Activated CD4-positive, alpha-beta memory T cell treated with anti-CD3 and anti-CD28 coated beads for 36 hours (primary cell): ENCODE results near the gene RFFL. TPM values are rescaled to one million over a fixed set of nuclear protein-coding genes. Genes with fewer than 3 reads are reported as not detected.
A peak's percentile ranks its signal among the peaks of the same experiment; 100 is the strongest.
"Not testable (repeated sequence)": the region's sequence is repeated elsewhere in the genome, so short reads cannot be mapped to it uniquely, and the experiment has no call there.

Experiments
- CTCF ChIA-PET: fragments of 350-600 bp; sonication (Branson Sonifier 250); formaldehyde crosslinking; loops from one replicate; lab custom pipeline; 2021; ENCODE audit warnings: antibody characterized with exemption, inconsistent platforms; lab: Charles Lee
- POLR2A ChIA-PET: fragments of 350-600 bp; sonication (Branson Sonifier 250); formaldehyde crosslinking; loops from one replicate; lab custom pipeline; 2021; ENCODE audit warnings: antibody characterized with exemption; lab: Charles Lee
- DNase-seq: peaks from one replicate; pipeline ENCODE4 v3.0.0-alpha.2; 2020
- H3K27ac Mint-ChIP-seq: one replicate; pipeline ENCODE4 v1.8.0; 2021; ENCODE audit warnings: mixed read lengths
- H3K27me3 Mint-ChIP-seq: one replicate; pipeline ENCODE4 v1.8.0; 2021; ENCODE audit warnings: mixed read lengths
- H3K36me3 Mint-ChIP-seq: one replicate; pipeline ENCODE4 v1.8.0; 2021; ENCODE audit warnings: mixed read lengths
- H3K4me1 Mint-ChIP-seq: one replicate; pipeline ENCODE4 v1.8.0; 2021; ENCODE audit warnings: low read depth, mixed read lengths
- H3K4me3 Mint-ChIP-seq: one replicate; pipeline ENCODE4 v1.8.0; 2021; ENCODE audit warnings: mild to moderate bottlenecking, mixed read lengths
- H3K9me3 Mint-ChIP-seq: one replicate; pipeline ENCODE4 v1.8.0; 2021; ENCODE audit warnings: mixed read lengths
- intact Hi-C: fragments of 100-400 bp; cut with micrococcal nuclease; formaldehyde crosslinking; loops from one replicate; pipeline ENCODE4 v1.15.1; 2023
- total RNA-seq, 2 experiments: library from RNA; stranded (reverse); gene quantifications; one replicate each; pipeline ENCODE4 v1.2.3, GENCODE V29; 2021

The RFFL gene, protein sequence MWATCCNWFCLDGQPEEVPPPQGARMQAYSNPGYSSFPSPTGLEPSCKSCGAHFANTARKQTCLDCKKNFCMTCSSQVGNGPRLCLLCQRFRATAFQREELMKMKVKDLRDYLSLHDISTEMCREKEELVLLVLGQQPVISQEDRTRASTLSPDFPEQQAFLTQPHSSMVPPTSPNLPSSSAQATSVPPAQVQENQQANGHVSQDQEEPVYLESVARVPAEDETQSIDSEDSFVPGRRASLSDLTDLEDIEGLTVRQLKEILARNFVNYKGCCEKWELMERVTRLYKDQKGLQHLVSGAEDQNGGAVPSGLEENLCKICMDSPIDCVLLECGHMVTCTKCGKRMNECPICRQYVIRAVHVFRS
- 10 to 100 TPM; 30.5 to 32.8 TPM for total RNA-seq

GRCh38 chr17:35063514-35064223 lies at the start of gene RFFL:
Gene RFFL (minus strand): TSS chr17:35063707. CDS start chr17:35026553, 37,154 bp downstream.
- H3K27ac Mint-ChIP-seq, result peak within 1 kb of the TSS; percentile 76
- H3K36me3 Mint-ChIP-seq, result peaks cover 25% of the 10 kb centered on the region
- peak; percentile 95 for DNase-seq
- POLR2A ChIA-PET, result interaction anchor here (0.6 to 4.0 kb wide), 19 partner anchors 10 to 700 kb away, joined by 3 to 41 read pairs (median 5); partner anchors contain the start of genes LIG3 and SLFN5
- H3K4me1 Mint-ChIP-seq, result peaks cover 65% of the 10 kb centered on the region
- intact Hi-C loops, result loop anchor here (1.0 to 5.0 kb wide), 9 partner anchors 10 to 744 kb away; partner anchors contain the start of genes LIG3 and TAF15
- peak within 1 kb of the TSS; percentile 35 for H3K4me3 Mint-ChIP-seq
- CTCF ChIA-PET, result interaction anchor here (0.7 to 3.4 kb wide), 16 partner anchors 9 to 83 kb away, joined by 3 to 18 read pairs (median 6); partner anchors contain the start of gene RAD51D
- H3K27me3 Mint-ChIP-seq, result no peaks in the 10 kb centered on the region
- H3K9me3 Mint-ChIP-seq, result no peaks in the 10 kb centered on the region

- intact Hi-C loops, H3K4me3 Mint-ChIP-seq, H3K27ac Mint-ChIP-seq, H3K27me3 Mint-ChIP-seq, DNase-seq, POLR2A ChIA-PET, H3K9me3 Mint-ChIP-seq: not testable (repeated sequence)
- CTCF ChIA-PET, result interaction anchor here (1.0 kb wide), 1 partner anchor 9 kb away, joined by 4 read pairs; the partner anchor contains the start of gene RAD51D
- Mint-ChIP-seq H3K4me1 (peaks cover 14% of the 10 kb centered on the region), H3K36me3 (peaks cover 22% of the 10 kb centered on the region)
Observed at GRCh38 chr17:35110791-35111190, 47.3 kb upstream of the RFFL start.

DNA sequence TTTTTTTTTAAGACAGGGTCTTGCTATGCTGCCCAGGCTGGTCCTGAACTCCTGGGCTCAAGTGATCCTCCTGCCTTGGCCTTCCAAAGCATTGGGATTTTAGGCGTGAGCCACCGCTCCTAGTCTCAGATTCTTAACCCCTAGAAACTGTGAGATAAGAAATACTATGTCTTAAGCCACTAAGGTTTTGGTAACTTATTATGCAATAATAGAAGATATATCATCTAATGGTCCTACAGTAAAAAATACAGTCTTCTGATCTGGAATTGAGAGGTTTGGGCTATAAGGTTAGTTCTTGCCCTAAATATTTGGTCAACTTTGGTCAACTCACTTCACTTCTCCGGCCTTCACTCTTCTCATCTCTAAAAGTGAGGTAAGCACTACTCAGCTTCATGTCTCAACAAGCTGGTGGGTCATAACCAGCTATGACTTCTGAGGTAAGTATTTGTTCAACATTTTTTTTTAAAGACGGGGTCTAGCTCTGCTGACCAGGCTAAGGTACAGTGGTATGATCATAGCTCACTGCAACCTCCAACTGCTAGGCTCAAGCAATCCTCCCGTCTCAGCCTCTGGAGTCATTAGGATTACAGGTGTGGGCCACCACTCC lies 41.4 kb upstream of the RFFL start:
- no peak overlapping the region for H3K27ac Mint-ChIP-seq

GRCh38 chr17:35103271-35103670 lies 39.8 kb upstream of the RFFL start:
- H3K27ac Mint-ChIP-seq, result no peak overlapping the region
- CTCF ChIA-PET, result interaction anchor here (1.3 to 2.2 kb wide), 2 partner anchors 14 to 15 kb away, joined by 4 to 5 read pairs; no protein-coding TSS in a partner anchor
- H3K4me3 Mint-ChIP-seq, result no peak overlapping the region
- no peaks in the 10 kb centered on the region for H3K9me3 Mint-ChIP-seq
- no peaks in the 10 kb centered on the region for H3K27me3 Mint-ChIP-seq
- no peak for DNase-seq
- intact Hi-C loops, result no loop called here
- H3K36me3 Mint-ChIP-seq, result peaks cover 58% of the 10 kb centered on the region
- peaks cover 9% of the 10 kb centered on the region for H3K4me1 Mint-ChIP-seq
- POLR2A ChIA-PET, result no interaction called here

More for the DNA sequence above, 41.4 kb upstream of the RFFL start:
- DNase-seq, result no peak
- Mint-ChIP-seq H3K36me3 (peaks cover 53% of the 10 kb centered on the region), H3K4me3 (no peak overlapping the region), H3K4me1 (peaks cover 8% of the 10 kb centered on the region), H3K9me3 (no peaks in the 10 kb centered on the region), H3K27me3 (no peaks in the 10 kb centered on the region)
- intact Hi-C loops, result no loop called here
- POLR2A ChIA-PET, result no interaction called here
- CTCF ChIA-PET, result interaction anchor here (0.8 to 1.1 kb wide), 2 partner anchors 14 to 15 kb away, joined by 3 read pairs; partner anchors contain the start of gene RAD51D

- Mint-ChIP-seq H3K27ac (peak overlapping the region; percentile 28), H3K4me1 (peaks cover 11% of the 10 kb centered on the region), H3K4me3 (no peak overlapping the region), H3K36me3 (peaks cover 51% of the 10 kb centered on the region), H3K27me3 (no peaks in the 10 kb centered on the region), H3K9me3 (no peaks in the 10 kb centered on the region)
- no peak for DNase-seq
- intact Hi-C loops, result no loop called here
- ChIA-PET POLR2A (interaction anchor here (0.5 kb wide), 1 partner anchor 272 kb away, joined by 3 read pairs; no protein-coding TSS in a partner anchor), CTCF (no interaction called here)
Observed at GRCh38 chr17:35101725-35102124, 38.2 kb upstream of the RFFL start.

GRCh38 chr17:35101036-35101435 lies 37.5 kb upstream of the RFFL start:
- Mint-ChIP-seq H3K9me3 (no peaks in the 10 kb centered on the region), H3K27ac (no peak overlapping the region)
- POLR2A ChIA-PET, result no interaction called here

DNA sequence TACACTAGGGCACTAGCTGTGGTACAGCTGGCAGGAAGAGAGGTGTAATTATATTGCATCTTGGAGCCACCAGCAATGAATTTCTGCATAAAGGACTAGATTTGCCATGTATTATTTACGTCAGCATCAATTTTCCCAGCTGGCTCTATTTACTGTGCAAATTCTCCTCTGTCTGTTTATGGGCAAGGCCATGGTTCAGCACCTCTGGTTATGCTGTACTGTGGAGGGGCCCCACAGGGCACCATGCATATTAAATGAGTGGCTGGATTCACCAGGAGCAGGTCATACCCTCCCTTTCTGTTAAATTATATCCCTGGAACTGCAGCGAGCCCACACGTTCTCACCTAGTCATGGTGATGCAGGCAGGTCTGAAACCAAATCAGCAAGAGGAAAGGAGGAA lies 36.4 kb upstream of the RFFL start:
- ChIA-PET CTCF (no interaction called here), POLR2A (no interaction called here)
- Mint-ChIP-seq H3K36me3 (peaks cover 33% of the 10 kb centered on the region), H3K9me3 (no peaks in the 10 kb centered on the region), H3K27ac (peak overlapping the region; percentile 47), H3K4me1 (peaks cover 13% of the 10 kb centered on the region), H3K4me3 (no peak overlapping the region), H3K27me3 (no peaks in the 10 kb centered on the region)
- intact Hi-C loops, result no loop called here
- no peak for DNase-seq

More at GRCh38 chr17:35101036-35101435, 37.5 kb upstream of the RFFL start:
- CTCF ChIA-PET, result no interaction called here
- Mint-ChIP-seq H3K27me3 (no peaks in the 10 kb centered on the region), H3K36me3 (peaks cover 44% of the 10 kb centered on the region), H3K4me3 (no peak overlapping the region), H3K4me1 (peaks cover 11% of the 10 kb centered on the region)
- intact Hi-C loops, result no loop called here
- no peak for DNase-seq

DNA sequence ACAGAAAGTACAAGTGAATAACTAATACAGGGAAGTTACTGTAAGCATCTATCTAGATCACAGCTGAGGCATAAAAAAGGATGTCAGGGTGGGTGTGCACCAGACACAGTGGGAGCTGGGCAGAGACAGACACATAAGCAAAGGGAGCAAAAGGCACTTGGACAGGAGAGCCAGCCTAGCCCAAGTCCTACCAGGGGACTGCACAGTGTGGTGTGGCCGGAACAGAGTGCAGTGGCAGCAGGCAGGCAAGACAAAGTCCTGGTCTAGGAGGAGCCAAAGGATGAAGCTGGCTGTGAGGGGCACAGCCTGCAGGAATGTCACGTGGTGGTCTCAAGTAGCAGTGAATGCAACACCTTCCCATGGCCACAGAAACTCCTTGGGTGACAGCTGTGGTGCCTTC lies 34.3 kb upstream of the RFFL start:
- POLR2A ChIA-PET, result interaction anchor here (1.8 kb wide), 1 partner anchor 21 kb away, joined by 3 read pairs; no protein-coding TSS in a partner anchor
- intact Hi-C loops, result no loop called here
- no peak overlapping the region for H3K27ac Mint-ChIP-seq
- H3K4me1 Mint-ChIP-seq, result peaks cover 15% of the 10 kb centered on the region
- H3K9me3 Mint-ChIP-seq, result no peaks in the 10 kb centered on the region
- no peak overlapping the region for H3K4me3 Mint-ChIP-seq
- H3K36me3 Mint-ChIP-seq, result peaks cover 28% of the 10 kb centered on the region
- CTCF ChIA-PET, result interaction anchor here (0.8 to 1.5 kb wide), 4 partner anchors 8 to 106 kb away, joined by 3 to 6 read pairs (median 4); partner anchors contain the start of gene RAD51D
- no peaks in the 10 kb centered on the region for H3K27me3 Mint-ChIP-seq
- no peak for DNase-seq

DNA sequence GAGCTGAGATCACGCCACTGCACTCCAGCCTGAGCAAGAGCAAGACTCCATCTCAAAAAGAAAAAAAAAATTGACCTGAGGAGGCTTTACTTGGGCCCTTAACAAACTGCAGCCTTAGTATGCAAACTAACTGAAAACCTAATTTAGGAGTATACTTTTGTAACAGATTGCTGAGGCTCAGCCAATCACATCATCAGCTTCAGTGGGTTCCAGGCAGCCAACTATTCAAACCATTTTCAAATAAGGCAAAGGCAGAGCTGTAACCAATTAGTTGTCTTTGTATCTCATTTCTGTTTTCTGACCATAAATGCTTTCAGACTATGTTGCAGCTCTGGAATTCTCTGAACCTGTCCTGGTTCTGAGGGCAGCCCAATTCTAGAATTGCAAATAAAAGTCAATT lies 32.2 kb upstream of the RFFL start:
- Mint-ChIP-seq H3K27me3 (no peaks in the 10 kb centered on the region), H3K36me3 (peaks cover 14% of the 10 kb centered on the region), H3K4me3 (no peak overlapping the region), H3K9me3 (no peaks in the 10 kb centered on the region), H3K27ac (no peak overlapping the region), H3K4me1 (peaks cover 15% of the 10 kb centered on the region)
- POLR2A ChIA-PET, result no interaction called here
- CTCF ChIA-PET, result interaction anchor here (0.7 to 1.1 kb wide), 3 partner anchors 24 to 96 kb away, joined by 3 to 5 read pairs (median 4); no protein-coding TSS in a partner anchor
- no peak for DNase-seq
- intact Hi-C loops, result no loop called here

- Mint-ChIP-seq H3K36me3 (peaks cover 5% of the 10 kb centered on the region), H3K27me3 (no peaks in the 10 kb centered on the region), H3K4me1 (peaks cover 13% of the 10 kb centered on the region), H3K9me3 (no peaks in the 10 kb centered on the region), H3K4me3 (no peak overlapping the region), H3K27ac (no peak overlapping the region)
- ChIA-PET CTCF (interaction anchor here (0.9 to 2.7 kb wide), 2 partner anchors 25 to 653 kb away, joined by 3 to 10 read pairs; partner anchors contain the start of gene RAD51D), POLR2A (no interaction called here)
- no peak for DNase-seq
- intact Hi-C loops, result no loop called here
Observed at GRCh38 chr17:35094902-35095301, 31.4 kb upstream of the RFFL start.

DNA sequence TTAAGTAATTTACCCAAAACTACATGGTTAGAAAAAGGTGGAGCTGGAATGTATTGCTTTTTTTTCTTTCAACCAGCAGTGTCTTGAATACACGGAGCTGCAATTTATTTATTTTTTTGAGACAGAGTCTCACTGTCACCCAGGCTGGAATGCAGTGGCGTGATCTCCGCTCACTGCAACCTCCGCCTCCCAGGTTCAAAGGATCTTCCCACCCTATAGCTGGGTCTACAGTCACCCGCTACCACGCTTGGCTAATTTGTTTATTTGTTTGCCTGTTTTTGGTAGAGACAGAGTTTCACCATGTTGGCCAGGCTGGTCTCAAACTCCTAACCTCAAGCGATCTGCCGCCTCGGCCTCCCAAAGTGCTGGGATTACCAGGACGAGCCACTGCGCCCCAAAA lies 27.2 kb upstream of the RFFL start:
- ChIA-PET CTCF (interaction anchor here (1.3 to 3.7 kb wide), 10 partner anchors 12 to 549 kb away, joined by 3 to 43 read pairs (median 7); partner anchors contain the start of gene RAD51D), POLR2A (interaction anchor here (0.7 to 2.2 kb wide), 3 partner anchors 27 to 80 kb away, joined by 3 to 9 read pairs (median 3); partner anchors contain the start of gene RFFL)
- intact Hi-C loops, H3K4me3 Mint-ChIP-seq, H3K9me3 Mint-ChIP-seq, DNase-seq, H3K27me3 Mint-ChIP-seq, H3K36me3 Mint-ChIP-seq: not testable (repeated sequence)
- peak overlapping the region; percentile 49 for H3K27ac Mint-ChIP-seq
- H3K4me1 Mint-ChIP-seq, result peaks cover 37% of the 10 kb centered on the region
